Stomach (tissue), 9 donors: ENCODE results near the gene ESM1. TPM values are rescaled to one million over a fixed set of nuclear protein-coding genes. Genes with fewer than 3 reads are reported as not detected.

ENCODE experiments used
- DNase-seq, 2 donors: peaks; one replicate each; pipeline versions ENCODE4 v3.0.0 to v3.0.0-alpha.2; 2013 to 2019
- H3K27ac ChIP-seq, 5 donors: fragments of 200-600 bp in 4 of 5; sonication (generic) in 4 of 5; one replicate each; pipeline ENCODE4 v1.5.1; 2013 to 2019; ENCODE audit warnings: mild to moderate bottlenecking in 1 of 5, moderate library complexity in 1 of 5
- H3K27me3 ChIP-seq, 3 donors: fragments of 200-600 bp; sonication (generic); one replicate each; pipeline ENCODE4 v1.5.1; 2017 to 2019; ENCODE audit warnings: mixed run types in 1 of 3
- H3K36me3 ChIP-seq, 4 donors: fragments of 200-600 bp; sonication (generic); 1 replicate in 3 of 4; 2 replicates in 1 of 4; pipeline ENCODE4 v1.5.1; 2016 to 2019
- H3K4me1 ChIP-seq, 4 donors: fragments of 200-600 bp; sonication (generic); one replicate each; pipeline ENCODE4 v1.5.1; 2016 to 2019
- H3K4me3 ChIP-seq, 4 donors: fragments of 200-600 bp; sonication (generic) in 3 of 4; one replicate each; pipeline ENCODE4 v1.5.1; 2016 to 2019; ENCODE audit warnings: mild to moderate bottlenecking in 1 of 4
- H3K9me3 ChIP-seq, 4 donors: fragments of 200-600 bp; sonication (generic); one replicate each; pipeline ENCODE4 v1.5.1; 2016 to 2019
- EP300 ChIP-seq: sonication (generic); formaldehyde crosslinking; IDR thresholded peaks from one replicate; pipeline ENCODE4 v1.6.1; 2017; ENCODE audit warnings: antibody characterized with exemption
- POLR2A ChIP-seq, 4 donors: fragments of 450-650 bp; IDR thresholded peaks; one replicate each; pipeline ENCODE4 v1.6.1; 2016; ENCODE audit warnings: antibody characterized with exemption in 4 of 4, control low read depth in 2 of 4, mild to moderate bottlenecking in 1 of 4, moderate library complexity in 1 of 4
- POLR2AphosphoS5 ChIP-seq, 3 donors: sonication (generic); formaldehyde crosslinking; IDR thresholded peaks; one replicate each; pipeline ENCODE4 v1.6.1; 2016; ENCODE audit warnings: antibody characterized with exemption in 3 of 3
- WGBS, 5 donors: extraction: QIAGEN DNeasy Blood & Tissue Kit in 3 of 5; methylation state at CpG; one replicate each; pipeline versions ENCODE4 v1.1.5 to v1.1.7; 2013 to 2018; 5-methylcytosine and 5-hydroxymethylcytosine counted together
- intact Hi-C: fragments of 100-400 bp; cut with DNase I; formaldehyde crosslinking; loops from one replicate; pipeline ENCODE4 v1.15.1; 2023; ENCODE audit warnings: low total_unique reads
- polyA plus RNA-seq, 3 donors: library from polyadenylated mRNA; stranded (reverse); fragments of 200-250 nt; gene quantifications; one replicate each; pipeline ENCODE4 v1.2.3, GENCODE V29; 2013
- total RNA-seq, 5 donors: library from RNA; depleted of rRNA; stranded (reverse); fragments of >200 nt; gene quantifications; one replicate each; pipeline versions ENCODE4 v1.1.0 to v1.2.3, GENCODE V29; 2014 to 2016
- TF ChIP-seq, protein P1 (sequence below), 7 experiments: fragments of 450-650 bp in 4 of 7; fragments of 200-600 bp in 3 of 7; sonication (generic) in 3 of 7; IDR thresholded peaks; one replicate each; pipeline ENCODE4 v1.5.1; 2016 to 2019; ENCODE audit warnings: antibody characterized with exemption in 7 of 7, control low read depth in 2 of 7, mild to moderate bottlenecking in 1 of 7
- donor health status: healthy with polysubstance abuse.
- donor health status: Bipolar disorder and iron deficiency.
- donor health status: healthy.

ESM1 gene
- total and polyA plus RNA-seq, 8 donors: 0.15 to 0.61 (median 0.56) TPM; not detected in 4

DNA sequence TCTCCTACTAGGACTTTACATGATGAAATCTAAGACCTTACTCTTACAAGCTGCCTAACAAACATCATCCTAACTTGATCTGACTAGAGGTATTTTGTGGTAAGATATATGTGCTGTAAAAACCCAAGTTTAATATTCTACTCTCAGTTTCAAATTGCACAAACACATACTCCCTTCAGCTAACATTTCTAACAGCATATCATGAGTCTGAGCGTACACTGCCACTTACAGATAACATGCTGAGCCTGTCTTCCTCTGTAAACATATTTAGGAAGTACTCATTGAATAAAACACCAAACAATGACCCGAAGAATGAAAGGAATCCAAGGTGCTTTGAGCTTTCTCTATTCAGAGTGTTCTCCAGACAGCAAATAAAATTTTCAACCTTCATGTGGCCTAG, 7.9 kb upstream of the ESM1 start:
- Histone ChIP-seq H3K4me1 (no peaks in the 10 kb centered on the region), H3K36me3 (no peaks in the 10 kb centered on the region), H3K9me3 (no peaks in the 10 kb centered on the region), H3K4me3 (no peak overlapping the region), H3K27ac (no peak overlapping the region), H3K27me3 (no peaks in the 10 kb centered on the region)
- intact Hi-C loops: no loop called here
- no peak for DNase-seq
- TF ChIP-seq POLR2AphosphoS5 (IDR thresholded peaks at IDR 0.05) (no peak), EP300 (no peak), POLR2A (IDR thresholded peaks at IDR 0.05) (no peak)
- TF ChIP-seq, protein P1, sequence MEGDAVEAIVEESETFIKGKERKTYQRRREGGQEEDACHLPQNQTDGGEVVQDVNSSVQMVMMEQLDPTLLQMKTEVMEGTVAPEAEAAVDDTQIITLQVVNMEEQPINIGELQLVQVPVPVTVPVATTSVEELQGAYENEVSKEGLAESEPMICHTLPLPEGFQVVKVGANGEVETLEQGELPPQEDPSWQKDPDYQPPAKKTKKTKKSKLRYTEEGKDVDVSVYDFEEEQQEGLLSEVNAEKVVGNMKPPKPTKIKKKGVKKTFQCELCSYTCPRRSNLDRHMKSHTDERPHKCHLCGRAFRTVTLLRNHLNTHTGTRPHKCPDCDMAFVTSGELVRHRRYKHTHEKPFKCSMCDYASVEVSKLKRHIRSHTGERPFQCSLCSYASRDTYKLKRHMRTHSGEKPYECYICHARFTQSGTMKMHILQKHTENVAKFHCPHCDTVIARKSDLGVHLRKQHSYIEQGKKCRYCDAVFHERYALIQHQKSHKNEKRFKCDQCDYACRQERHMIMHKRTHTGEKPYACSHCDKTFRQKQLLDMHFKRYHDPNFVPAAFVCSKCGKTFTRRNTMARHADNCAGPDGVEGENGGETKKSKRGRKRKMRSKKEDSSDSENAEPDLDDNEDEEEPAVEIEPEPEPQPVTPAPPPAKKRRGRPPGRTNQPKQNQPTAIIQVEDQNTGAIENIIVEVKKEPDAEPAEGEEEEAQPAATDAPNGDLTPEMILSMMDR (IDR thresholded peaks at IDR 0.05): no peak
- 21 to 42% (median 31%) methylated on average over 2 of the region's 2 CpGs for WGBS, 5 donors

DNA sequence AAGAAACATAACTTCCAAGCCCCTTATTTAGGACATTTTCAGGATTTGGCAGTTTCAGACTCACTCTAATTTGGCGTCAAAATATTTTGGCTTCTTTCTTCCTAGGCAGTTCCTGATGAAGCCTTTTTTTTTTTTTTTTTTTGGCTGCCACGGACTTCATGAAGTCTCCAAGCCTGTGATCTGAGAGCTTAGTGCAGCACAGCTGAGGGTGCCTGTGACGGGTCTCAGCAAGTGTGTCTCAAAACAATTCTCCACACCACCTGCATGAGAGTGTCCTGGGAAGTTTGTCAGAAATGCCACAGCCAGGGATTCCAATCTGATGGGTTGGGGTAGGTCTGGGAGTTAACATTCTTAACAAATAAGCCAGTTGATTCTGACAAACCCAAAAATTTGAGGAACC, 6.0 kb upstream of the ESM1 start:
- no peak for DNase-seq
- WGBS, 5 donors: 40 to 62% (median 55%) methylated on average over 3 of the region's 3 CpGs
- intact Hi-C loops: no loop called here
- H3K4me3 ChIP-seq: no peak overlapping the region
- H3K4me1 ChIP-seq: no peaks in the 10 kb centered on the region
- H3K36me3 ChIP-seq: no peaks in the 10 kb centered on the region
- H3K27me3 ChIP-seq: peaks cover 0 to 18% (median under 1%) of the 10 kb centered on the region in 3 donors
- no peaks in the 10 kb centered on the region for H3K9me3 ChIP-seq
- H3K27ac ChIP-seq: no peak overlapping the region
- no peak for TF ChIP-seq EP300
- TF ChIP-seq, protein P1 (IDR thresholded peaks at IDR 0.05): no peak
- no peak for TF ChIP-seq POLR2AphosphoS5 (IDR thresholded peaks at IDR 0.05)
- TF ChIP-seq POLR2A (IDR thresholded peaks at IDR 0.05): no peak

DNA sequence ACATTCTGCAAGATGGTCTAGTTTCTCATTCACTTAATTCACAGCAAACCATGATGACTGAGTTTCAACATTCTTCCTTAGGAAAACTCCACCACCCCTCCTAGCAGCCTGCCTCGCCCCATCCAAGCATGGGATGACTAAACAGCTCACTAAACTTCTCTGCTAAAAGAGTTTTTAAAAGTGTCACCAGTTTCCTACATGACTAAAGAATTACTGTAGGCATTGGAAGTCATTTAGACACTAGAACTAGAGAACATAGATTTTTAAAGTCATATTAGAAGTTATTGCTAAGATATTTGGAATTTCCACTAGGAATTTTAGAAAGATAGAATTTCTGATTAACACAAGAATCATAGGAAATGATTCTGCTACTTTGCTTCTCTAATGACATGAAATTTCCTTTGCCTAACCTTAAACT, 5.5 kb upstream of the ESM1 start:
- H3K27ac ChIP-seq: no peak overlapping the region
- no peaks in the 10 kb centered on the region for H3K9me3 ChIP-seq
- TF ChIP-seq, protein P1 (IDR thresholded peaks at IDR 0.05): no peak
- TF ChIP-seq EP300 (no peak), POLR2A (IDR thresholded peaks at IDR 0.05) (no peak), POLR2AphosphoS5 (IDR thresholded peaks at IDR 0.05) (no peak)
- H3K27me3 ChIP-seq: peaks cover 0 to 24% (median 4%) of the 10 kb centered on the region in 3 donors
- 62 to 82% (median 74%) methylated on average over 1 of the region's 1 CpG for WGBS, 5 donors
- intact Hi-C loops: no loop called here
- no peak overlapping the region for H3K4me3 ChIP-seq
- peaks cover 0 to 2% (median 0%) of the 10 kb centered on the region in 4 donors for H3K4me1 ChIP-seq
- no peak for DNase-seq
- H3K36me3 ChIP-seq: no peaks in the 10 kb centered on the region

DNA sequence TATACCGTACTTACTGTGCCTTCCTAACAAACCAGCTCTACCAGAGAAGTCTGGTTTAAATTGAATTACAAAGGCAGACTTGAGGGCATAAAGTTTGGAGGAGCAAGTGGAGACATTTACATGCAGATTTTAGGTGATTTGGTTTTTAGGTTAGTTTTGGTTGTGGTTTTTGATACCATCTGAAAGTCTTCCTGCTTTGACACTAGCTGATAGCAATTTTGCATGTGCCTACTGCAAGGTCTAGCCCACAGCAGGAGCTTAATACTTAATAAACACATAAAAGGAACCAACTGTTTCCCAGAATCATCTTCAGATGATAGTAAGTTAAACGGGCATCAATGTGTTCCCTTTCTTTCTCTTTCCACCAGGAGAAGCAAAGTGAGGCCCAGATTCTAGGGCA, 3.4 kb upstream of the ESM1 start:
- no peak for DNase-seq
- Histone ChIP-seq H3K4me3 (no peak overlapping the region), H3K4me1 (peaks cover 0 to 16% (median 7%) of the 10 kb centered on the region in 4 donors), H3K27ac (no peak overlapping the region), H3K9me3 (no peaks in the 10 kb centered on the region), H3K36me3 (no peaks in the 10 kb centered on the region), H3K27me3 (peaks cover 7 to 43% (median 15%) of the 10 kb centered on the region in 3 donors)
- intact Hi-C loops: no loop called here
- TF ChIP-seq EP300: no peak
- no peak for TF ChIP-seq POLR2A (IDR thresholded peaks at IDR 0.05)
- TF ChIP-seq POLR2AphosphoS5 (IDR thresholded peaks at IDR 0.05): no peak
- TF ChIP-seq, protein P1 (IDR thresholded peaks at IDR 0.05): no peak
- 55 to 70% (median 65%) methylated on average over 2 of the region's 2 CpGs for WGBS, 5 donors
